Central memory CD4-positive, alpha-beta T cell (primary cell): ENCODE data around the gene PIGR.

Experiments
- DNase-seq: peaks from one replicate; pipeline ENCODE4 v3.0.0; 2022

PIGR gene

GRCh38 chr1:206958144-206958543 is 11.9 kb upstream of the PIGR start:
- no peak for DNase-seq

GRCh38 chr1:206957639-206958038 is 11.4 kb upstream of the PIGR start:
- DNase-seq, result no peak

- no peak for DNase-seq
Measured at GRCh38 chr1:206955476-206956451, 9.5 kb upstream of the PIGR start.

GRCh38 chr1:206954459-206955342 is 8.4 kb upstream of the PIGR start:
- no peak for DNase-seq

- DNase-seq, result no peak
Measured at GRCh38 chr1:206953626-206954025, 7.4 kb upstream of the PIGR start.

GRCh38 chr1:206953126-206953525 is 6.9 kb upstream of the PIGR start:
- no peak for DNase-seq

- DNase-seq, result no peak
Measured at GRCh38 chr1:206952171-206952570, 5.9 kb upstream of the PIGR start.

GRCh38 chr1:206951318-206952100 is 5.2 kb upstream of the PIGR start:
- DNase-seq, result no peak

- DNase-seq, result no peak
Measured at GRCh38 chr1:206949641-206950040, 3.4 kb upstream of the PIGR start.

GRCh38 chr1:206949208-206949607 is 2.9 kb upstream of the PIGR start:
- DNase-seq, result no peak

- no peak for DNase-seq
Measured at GRCh38 chr1:206947255-206947654, 989 bp upstream of the PIGR start.

GRCh38 chr1:206945779-206946178 is 487 bp downstream of the PIGR start:
- no peak for DNase-seq

- DNase-seq, result no peak
Measured at GRCh38 chr1:206944703-206945102, 1.6 kb downstream of the PIGR start.

- no peak for DNase-seq
Measured at GRCh38 chr1:206941766-206942418, 4.4 kb downstream of the PIGR start.

- no peak for DNase-seq
Measured at GRCh38 chr1:206940588-206940936, 5.7 kb downstream of the PIGR start.

GRCh38 chr1:206939841-206940587 is 6.3 kb downstream of the PIGR start:
- no peak for DNase-seq

- no peak for DNase-seq
Measured at GRCh38 chr1:206939131-206939530, 7.1 kb downstream of the PIGR start.

GRCh38 chr1:206937425-206937824 is 8.8 kb downstream of the PIGR start:
- no peak for DNase-seq

GRCh38 chr1:206935491-206936067 is 10.7 kb downstream of the PIGR start:
- no peak for DNase-seq

GRCh38 chr1:206933333-206933945 is 12.8 kb downstream of the PIGR start:
- peak; percentile 55 for DNase-seq

GRCh38 chr1:206932177-206932576 is 14.1 kb downstream of the PIGR start:
- DNase-seq, result no peak
